Cardiac fibroblast (primary cell): Measurements from ENCODE around the gene GRIK2.

Experiments
- DNase-seq, 2 donors: peaks; one replicate each; pipeline versions ENCODE4 v3.0.0 to v3.0.0-alpha.2; 2010; ENCODE audit warnings: low read depth in 2 of 2
- H3K4me3 ChIP-seq, 2 donors: replicated peaks in 1 of 2; 1 replicate in 1 of 2; 2 replicates in 1 of 2; pipeline ENCODE4 v1.5.1; 2011; ENCODE audit warnings: low read depth in 2 of 2, low read length in 2 of 2, mild to moderate bottlenecking in 2 of 2, moderate library complexity in 1 of 2
- TF ChIP-seq, protein P1 (sequence below): IDR thresholded peaks from one replicate; pipeline ENCODE4 v1.5.1; 2011; ENCODE audit warnings: low read depth, mild to moderate bottlenecking, low read length, inconsistent platforms

Gene GRIK2

DNA sequence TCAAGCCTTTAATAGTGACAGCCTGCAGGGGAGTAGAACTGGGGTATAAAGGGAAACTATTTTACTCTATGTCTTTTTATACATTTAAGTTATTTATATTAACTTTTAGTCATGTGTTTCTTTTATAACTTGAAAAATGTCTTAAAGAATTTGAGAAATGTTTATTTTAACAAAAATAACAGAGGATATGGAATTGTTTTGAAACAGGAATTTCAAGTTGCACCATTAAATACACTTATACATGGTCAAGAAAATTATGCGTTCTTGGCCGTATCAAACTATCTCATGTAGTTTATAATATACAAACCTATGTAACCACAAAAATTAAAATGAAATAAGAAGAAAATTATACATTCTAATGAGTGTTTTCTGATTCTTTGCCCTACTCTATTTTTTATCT, 282.7 kb downstream of the GRIK2 start:
- TF ChIP-seq, protein P1, sequence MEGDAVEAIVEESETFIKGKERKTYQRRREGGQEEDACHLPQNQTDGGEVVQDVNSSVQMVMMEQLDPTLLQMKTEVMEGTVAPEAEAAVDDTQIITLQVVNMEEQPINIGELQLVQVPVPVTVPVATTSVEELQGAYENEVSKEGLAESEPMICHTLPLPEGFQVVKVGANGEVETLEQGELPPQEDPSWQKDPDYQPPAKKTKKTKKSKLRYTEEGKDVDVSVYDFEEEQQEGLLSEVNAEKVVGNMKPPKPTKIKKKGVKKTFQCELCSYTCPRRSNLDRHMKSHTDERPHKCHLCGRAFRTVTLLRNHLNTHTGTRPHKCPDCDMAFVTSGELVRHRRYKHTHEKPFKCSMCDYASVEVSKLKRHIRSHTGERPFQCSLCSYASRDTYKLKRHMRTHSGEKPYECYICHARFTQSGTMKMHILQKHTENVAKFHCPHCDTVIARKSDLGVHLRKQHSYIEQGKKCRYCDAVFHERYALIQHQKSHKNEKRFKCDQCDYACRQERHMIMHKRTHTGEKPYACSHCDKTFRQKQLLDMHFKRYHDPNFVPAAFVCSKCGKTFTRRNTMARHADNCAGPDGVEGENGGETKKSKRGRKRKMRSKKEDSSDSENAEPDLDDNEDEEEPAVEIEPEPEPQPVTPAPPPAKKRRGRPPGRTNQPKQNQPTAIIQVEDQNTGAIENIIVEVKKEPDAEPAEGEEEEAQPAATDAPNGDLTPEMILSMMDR = no peak
- no peak for DNase-seq
- no peak overlapping the region for H3K4me3 ChIP-seq

DNA sequence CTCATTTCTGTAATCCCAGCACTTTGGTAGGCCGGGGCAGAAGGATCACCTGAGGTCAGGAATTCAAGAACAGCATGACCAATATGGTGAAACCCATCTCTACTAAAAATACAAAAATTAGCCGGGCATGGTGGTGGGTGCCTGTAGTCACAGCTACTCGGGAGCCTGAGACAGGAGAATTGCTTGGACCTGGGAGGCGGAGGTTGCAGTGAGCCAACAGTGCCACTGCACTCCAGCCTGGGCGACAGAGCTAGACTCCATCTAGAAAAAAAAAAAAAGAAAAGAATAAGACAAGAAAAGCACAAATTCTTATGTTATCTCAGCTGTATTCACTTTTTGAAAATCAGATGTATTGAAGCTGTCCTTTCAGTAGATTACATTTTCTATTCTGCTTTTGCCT, 289.4 kb downstream of the GRIK2 start:
- no peak overlapping the region for H3K4me3 ChIP-seq
- TF ChIP-seq, protein P1 = no peak
- no peak for DNase-seq

GRCh38 chr6:101683884-101684283, 290.4 kb downstream of the GRIK2 start:
- TF ChIP-seq, protein P1 = no peak
- peak in 1 of 2 donors; percentile 75 for DNase-seq
- no peak overlapping the region for H3K4me3 ChIP-seq

DNA sequence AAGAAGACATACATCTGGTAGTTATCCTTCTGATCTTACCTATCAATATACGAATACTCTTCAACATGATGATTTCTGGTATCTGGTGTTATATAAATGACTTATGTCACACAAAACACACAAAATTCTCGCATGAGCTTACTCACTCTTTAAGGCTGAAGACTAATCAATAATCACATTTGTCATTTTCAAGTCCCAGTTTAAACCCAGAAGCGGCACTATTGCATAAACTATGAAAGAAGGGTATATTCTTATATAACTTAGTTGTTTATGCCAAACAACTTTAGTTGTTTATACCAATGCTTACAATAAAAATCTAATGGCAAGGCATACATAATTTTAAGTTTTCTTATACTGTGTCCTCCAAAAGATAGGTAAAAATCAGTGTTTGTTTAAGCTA, 293.1 kb downstream of the GRIK2 start:
- DNase-seq = no peak
- H3K4me3 ChIP-seq = no peak overlapping the region
- TF ChIP-seq, protein P1 = no peak

DNA sequence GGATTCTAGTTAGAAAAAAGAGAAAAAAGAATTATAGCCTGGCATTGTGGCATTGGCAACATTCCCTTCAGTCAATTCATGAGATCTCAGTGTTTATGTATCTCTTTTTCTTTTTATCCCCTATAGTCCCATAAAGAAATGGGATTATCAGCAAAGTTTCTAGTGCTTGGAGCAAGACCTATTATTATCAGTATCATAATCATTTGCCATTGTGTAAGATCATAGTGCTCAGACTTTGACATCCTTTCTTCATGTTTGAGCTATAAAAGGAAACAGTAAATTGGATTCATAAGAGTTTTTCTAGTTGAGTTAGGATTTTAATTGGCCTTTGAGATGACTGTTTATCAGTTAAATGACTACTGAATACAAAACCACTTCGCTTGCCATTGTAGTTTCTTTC, 295.6 kb downstream of the GRIK2 start:
- TF ChIP-seq, protein P1 = no peak
- DNase-seq = no peak
- no peak overlapping the region for H3K4me3 ChIP-seq

DNA sequence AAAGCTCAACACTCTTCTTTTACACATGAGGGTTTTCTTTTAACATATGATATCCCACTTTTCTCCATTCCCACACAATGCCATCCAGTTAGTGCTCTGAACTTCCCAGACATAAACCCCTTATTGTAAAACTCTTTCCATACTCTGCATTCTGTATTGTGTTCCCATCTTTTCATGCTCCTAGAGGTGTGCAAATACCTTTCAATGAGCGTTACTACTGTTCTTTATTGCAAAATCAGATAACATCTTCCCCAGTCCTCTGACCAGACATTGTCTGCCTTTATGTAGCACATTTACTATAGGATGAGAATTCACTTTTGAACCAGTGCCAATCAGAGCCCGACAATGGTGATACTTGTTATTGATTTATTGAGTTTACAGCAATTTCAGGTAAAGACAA, 296.2 kb downstream of the GRIK2 start:
- DNase-seq = no peak
- TF ChIP-seq, protein P1 = no peak
- H3K4me3 ChIP-seq = no peak overlapping the region

DNA sequence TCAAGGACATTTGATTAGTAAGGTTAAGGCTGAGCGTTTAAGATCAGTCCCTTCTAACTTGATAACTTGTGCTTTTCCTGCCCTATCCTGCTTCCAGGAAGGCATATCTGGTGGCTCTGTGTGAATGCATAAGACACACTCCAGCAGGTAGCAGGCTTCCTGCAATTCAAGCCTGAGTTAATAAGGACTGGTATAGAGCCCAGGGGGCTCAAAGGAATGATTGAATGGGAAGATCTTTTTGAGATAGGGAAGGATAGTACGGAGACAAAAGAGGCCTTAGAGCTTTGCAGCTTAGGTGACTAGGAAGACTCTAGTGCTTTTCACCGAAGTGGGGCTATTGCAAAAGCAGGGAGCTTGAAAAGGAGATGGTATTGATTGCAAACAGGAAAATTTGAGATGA, 307.1 kb downstream of the GRIK2 start:
- H3K4me3 ChIP-seq = no peak overlapping the region
- no peak for DNase-seq
- TF ChIP-seq, protein P1 = no peak
